Prostate gland (tissue), 2 donors: ENCODE data around the gene ZCCHC14.

ENCODE experiments used
- POLR2AphosphoS5 ChIP-seq: sonication (generic); formaldehyde crosslinking; IDR thresholded peaks from one replicate; pipeline ENCODE4 v1.6.1; 2017; ENCODE audit warnings: antibody characterized with exemption
- TF ChIP-seq, protein P1 (sequence below), 4 experiments: fragments of 200-600 bp in 2 of 4; fragments of 450-650 bp in 2 of 4; sonication (generic) in 2 of 4; IDR thresholded peaks; 1 replicate in 3 of 4; 2 replicates in 1 of 4; pipeline ENCODE4 v1.5.1; 2016 to 2019; ENCODE audit warnings: antibody characterized with exemption in 4 of 4, mild to moderate bottlenecking in 2 of 4, moderate library complexity in 2 of 4

DNA sequence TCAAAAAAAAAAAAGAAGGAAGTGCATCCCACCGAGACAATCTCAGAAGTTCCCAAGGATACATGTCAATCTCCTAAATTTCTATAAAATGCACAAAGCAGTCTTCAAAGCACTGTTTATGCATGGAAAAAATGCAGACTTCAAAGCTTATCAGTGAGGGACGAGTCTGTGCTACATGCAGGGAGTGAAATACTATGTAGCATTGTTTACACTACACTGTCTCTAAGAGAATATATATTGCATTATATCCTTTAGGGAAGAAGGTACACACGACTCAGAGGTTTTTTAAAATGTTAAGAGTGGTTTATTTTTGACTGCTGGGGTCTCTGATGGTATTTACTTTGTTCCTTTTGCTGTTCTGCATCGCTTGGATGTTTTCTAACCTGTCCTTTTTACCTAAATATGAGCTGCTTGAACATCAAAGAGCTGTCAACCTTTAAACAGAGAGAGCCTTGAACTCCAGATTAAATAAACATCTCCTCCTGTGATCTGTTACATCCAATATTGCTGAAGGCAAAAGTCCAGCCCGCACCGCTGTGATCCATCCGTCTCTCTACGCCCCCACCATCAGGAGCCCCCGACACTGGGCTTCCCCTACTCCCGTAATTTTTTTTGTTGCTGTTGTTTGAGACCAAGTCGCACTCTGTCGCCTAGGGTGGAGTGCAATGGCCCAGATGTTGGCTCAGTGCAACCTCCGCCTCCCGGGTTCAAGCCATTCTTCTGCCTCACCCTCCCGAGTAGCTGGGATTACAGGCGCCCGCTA is 110.6 kb downstream of the ZCCHC14 start:
- TF ChIP-seq, protein P1, sequence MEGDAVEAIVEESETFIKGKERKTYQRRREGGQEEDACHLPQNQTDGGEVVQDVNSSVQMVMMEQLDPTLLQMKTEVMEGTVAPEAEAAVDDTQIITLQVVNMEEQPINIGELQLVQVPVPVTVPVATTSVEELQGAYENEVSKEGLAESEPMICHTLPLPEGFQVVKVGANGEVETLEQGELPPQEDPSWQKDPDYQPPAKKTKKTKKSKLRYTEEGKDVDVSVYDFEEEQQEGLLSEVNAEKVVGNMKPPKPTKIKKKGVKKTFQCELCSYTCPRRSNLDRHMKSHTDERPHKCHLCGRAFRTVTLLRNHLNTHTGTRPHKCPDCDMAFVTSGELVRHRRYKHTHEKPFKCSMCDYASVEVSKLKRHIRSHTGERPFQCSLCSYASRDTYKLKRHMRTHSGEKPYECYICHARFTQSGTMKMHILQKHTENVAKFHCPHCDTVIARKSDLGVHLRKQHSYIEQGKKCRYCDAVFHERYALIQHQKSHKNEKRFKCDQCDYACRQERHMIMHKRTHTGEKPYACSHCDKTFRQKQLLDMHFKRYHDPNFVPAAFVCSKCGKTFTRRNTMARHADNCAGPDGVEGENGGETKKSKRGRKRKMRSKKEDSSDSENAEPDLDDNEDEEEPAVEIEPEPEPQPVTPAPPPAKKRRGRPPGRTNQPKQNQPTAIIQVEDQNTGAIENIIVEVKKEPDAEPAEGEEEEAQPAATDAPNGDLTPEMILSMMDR (IDR thresholded peaks at IDR 0.05): no peak
- TF ChIP-seq POLR2AphosphoS5: no peak
